GM12878 (cell line): ENCODE results near the gene ZC3H8. TPM values are rescaled to one million over a fixed set of nuclear protein-coding genes. Genes with fewer than 3 reads are reported as not detected.
A peak's percentile ranks its signal among the peaks of the same experiment; 100 is the strongest.

ENCODE experiments used
- DPF2 ChIP-seq: fragments of 450-650 bp; IDR thresholded peaks from 2 replicates; pipeline ENCODE4 v1.6.1; 2017; ENCODE audit warnings: mild to moderate bottlenecking
- E4F1 ChIP-seq: fragments of 450-650 bp; IDR thresholded peaks from 2 replicates; pipeline ENCODE4 v1.6.1; 2018; ENCODE audit warnings: borderline replicate concordance, mild to moderate bottlenecking; ENCODE audit not compliant: partially characterized antibody
- KAT2A ChIP-seq: conservative IDR thresholded peaks from 2 replicates; pipeline ENCODE4 v1.6.1; 2011; ENCODE audit warnings: low read depth, low read length; ENCODE audit not compliant: control insufficient read depth
- KDM1A ChIP-seq: fragments of 200-600 bp; sonication (generic); IDR thresholded peaks from 2 replicates; pipeline ENCODE4 v1.6.1; 2016; ENCODE audit warnings: borderline replicate concordance
- MEF2A ChIP-seq: IDR thresholded peaks from 2 replicates; pipeline ENCODE4 v1.6.1; 2011; ENCODE audit warnings: low read depth, mild to moderate bottlenecking, low read length, moderate library complexity; ENCODE audit not compliant: insufficient read depth
- MLLT1 ChIP-seq: fragments of 450-650 bp; IDR thresholded peaks from 2 replicates; pipeline ENCODE4 v1.6.1; 2016; ENCODE audit warnings: mild to moderate bottlenecking
- POLR2A ChIP-seq: IDR thresholded peaks from 2 replicates; pipeline ENCODE4 v1.6.1; 2011; ENCODE audit warnings: low read depth, mild to moderate bottlenecking, low read length
- SRF ChIP-seq, 2 experiments: IDR thresholded peaks; 2 replicates each; pipeline ENCODE4 v1.6.1; 2011; ENCODE audit warnings: low read depth in 2 of 2, low read length in 2 of 2, mild to moderate bottlenecking in 1 of 2, moderate library complexity in 1 of 2
- TARDBP ChIP-seq: IDR thresholded peaks from 2 replicates; pipeline ENCODE4 v1.6.1; 2016; ENCODE audit warnings: borderline replicate concordance
- polyA plus RNA-seq, 11 experiments: library from polyadenylated mRNA; depleted of rRNA in 4 of 11; unstranded in 6 of 11; stranded (reverse) in 5 of 11; fragments of >200 nt; fragmentation: Nextera tagmentation in 4 of 11; fragmentation: Illumina TruSeq in 1 of 11; extraction: Ambion mirVana in 4 of 11; extraction: Trizol in 1 of 11; gene quantifications; 1 replicate in 1 of 11; 2 replicates in 10 of 11; pipeline versions ENCODE4 v1.2.1 to v1.2.3, GENCODE V29; 2011 to 2016; ENCODE audit warnings: inconsistent platforms in 2 of 11, missing spikeins in 2 of 11, low read depth in 1 of 11
- total RNA-seq, 4 experiments: library from RNA; depleted of rRNA in 3 of 4; stranded (reverse); fragments of >200 nt in 3 of 4; fragmentation: Illumina TruSeq in 1 of 4; extraction: Trizol in 1 of 4; gene quantifications; 2 replicates each; pipeline versions ENCODE4 v1.2.1 to v1.2.3, GENCODE V29; 2013 to 2021

Gene ZC3H8
- total and polyA plus RNA-seq, 10 of the 15 experiments (the other 5 are each of a cell fraction or from before 2014, with no cell fraction given) = 9.9 to 28.4 (median 19.5) TPM

- TF ChIP-seq MLLT1 = peak; percentile 95
- TF ChIP-seq TARDBP = peak; percentile 97
- TF ChIP-seq KAT2A = no peak
- TF ChIP-seq POLR2A = peak; percentile 95
- TF ChIP-seq E4F1 = peak; percentile 66
- peak; percentile 100 for TF ChIP-seq DPF2
- peak; percentile 57; the same call in 1 of the 2 replicates for TF ChIP-seq MEF2A
- TF ChIP-seq SRF (IDR thresholded peaks at IDR 0.05; ENCODE audit: low read depth in 2 of 2, low read length in 2 of 2) = 0 out of 4 replicates have a peak, but pooled peaks of 1 of the 2 experiments have one; percentile 28
- no peak for TF ChIP-seq KDM1A
- TF ChIP-seq, all 136 proteins: peak for 77
Observed at GRCh38 chr2:112275311-112275886, 20.6 kb upstream of the ZC3H8 start, which contains the start of gene ZC3H6 (continued).
